ENCODE measurements around the gene COPE.

COPE gene

DNA sequence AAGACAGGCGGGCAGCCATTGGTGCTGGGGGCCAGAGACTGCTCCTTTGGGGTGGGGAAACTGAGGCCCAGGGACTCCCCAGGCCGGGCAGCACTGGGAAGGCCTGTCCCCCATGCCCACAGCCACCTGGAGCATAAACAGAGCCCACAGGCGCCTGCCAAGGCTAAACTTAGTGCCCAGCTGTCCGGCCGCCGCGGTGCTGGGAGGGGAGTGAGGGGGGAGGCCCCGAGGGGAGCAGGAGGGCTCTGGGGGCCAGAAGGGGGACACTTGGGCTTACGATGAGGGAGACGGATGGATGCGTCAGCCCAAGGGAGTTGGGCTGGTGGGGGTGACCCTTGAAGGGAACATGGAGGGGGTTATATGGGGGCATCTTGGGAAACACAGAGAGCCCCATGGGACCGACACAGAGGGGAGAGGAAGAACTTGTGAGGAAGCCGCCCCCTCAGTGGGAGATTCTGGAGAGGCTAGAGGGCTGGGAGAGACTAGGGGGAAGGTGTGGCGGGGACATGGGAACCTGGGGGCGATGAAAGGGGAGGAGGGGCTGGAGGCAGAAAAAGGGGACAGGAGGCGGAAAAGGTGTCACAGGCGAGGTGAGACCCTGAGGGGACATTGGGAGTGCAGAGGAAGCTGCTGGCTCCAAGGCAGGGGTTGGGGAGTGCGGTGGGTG is 25.5 kb downstream of the COPE start:
- TF ChIP-seq, protein P1, sequence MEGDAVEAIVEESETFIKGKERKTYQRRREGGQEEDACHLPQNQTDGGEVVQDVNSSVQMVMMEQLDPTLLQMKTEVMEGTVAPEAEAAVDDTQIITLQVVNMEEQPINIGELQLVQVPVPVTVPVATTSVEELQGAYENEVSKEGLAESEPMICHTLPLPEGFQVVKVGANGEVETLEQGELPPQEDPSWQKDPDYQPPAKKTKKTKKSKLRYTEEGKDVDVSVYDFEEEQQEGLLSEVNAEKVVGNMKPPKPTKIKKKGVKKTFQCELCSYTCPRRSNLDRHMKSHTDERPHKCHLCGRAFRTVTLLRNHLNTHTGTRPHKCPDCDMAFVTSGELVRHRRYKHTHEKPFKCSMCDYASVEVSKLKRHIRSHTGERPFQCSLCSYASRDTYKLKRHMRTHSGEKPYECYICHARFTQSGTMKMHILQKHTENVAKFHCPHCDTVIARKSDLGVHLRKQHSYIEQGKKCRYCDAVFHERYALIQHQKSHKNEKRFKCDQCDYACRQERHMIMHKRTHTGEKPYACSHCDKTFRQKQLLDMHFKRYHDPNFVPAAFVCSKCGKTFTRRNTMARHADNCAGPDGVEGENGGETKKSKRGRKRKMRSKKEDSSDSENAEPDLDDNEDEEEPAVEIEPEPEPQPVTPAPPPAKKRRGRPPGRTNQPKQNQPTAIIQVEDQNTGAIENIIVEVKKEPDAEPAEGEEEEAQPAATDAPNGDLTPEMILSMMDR (IDR thresholded peaks at IDR 0.05; ENCODE audit: low read depth, low read length, missing control alignments) = no peak
- no peak for DNase-seq (ENCODE audit: extremely low read depth, low read depth)
- H3K4me3 ChIP-seq (replicated peaks; ENCODE audit: low read depth, low read length) = no peak overlapping the region

DNA sequence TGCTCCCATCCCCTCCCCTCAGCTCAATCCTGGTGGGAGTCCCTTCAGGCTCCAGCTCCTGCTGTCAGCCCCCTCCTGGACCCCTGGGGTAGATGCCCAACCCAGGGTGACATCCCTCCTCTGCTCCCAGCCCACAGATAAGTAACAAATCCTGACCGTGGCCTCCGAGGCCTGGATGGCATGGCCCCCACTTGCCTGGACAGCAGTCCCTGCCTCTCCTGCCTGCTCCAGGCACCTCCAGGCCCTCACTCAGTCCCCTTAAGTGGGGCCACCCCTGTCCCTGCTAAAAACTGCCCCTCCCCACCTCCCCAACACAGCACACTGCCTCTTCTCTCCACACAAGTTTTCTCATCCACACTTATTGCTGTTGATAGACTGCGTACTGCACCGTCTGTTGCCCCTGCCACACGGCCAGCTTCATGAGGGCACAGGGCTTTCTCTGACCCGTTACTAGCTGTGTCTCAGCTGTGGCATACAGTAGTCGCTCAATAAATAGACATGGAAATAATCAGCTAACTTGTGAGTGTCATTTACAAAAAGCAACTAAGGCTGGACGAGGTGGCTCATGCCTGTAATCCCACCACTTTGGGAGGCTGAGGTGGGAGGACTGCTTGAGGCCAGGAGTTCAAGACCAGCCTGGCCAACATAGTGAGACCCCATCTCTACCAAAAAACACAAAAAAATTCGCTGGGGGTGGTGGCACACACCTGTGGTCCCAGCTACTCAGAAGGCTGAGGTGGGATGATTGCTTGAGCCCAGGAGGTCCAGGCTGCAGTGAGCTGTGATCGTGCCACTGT is 29.0 kb downstream of the COPE start:
- TF ChIP-seq, protein P1 (IDR thresholded peaks at IDR 0.05; ENCODE audit: low read depth, low read length, missing control alignments) = no peak
- no peak overlapping the region for H3K4me3 ChIP-seq (replicated peaks; ENCODE audit: low read depth, low read length)
- DNase-seq (ENCODE audit: extremely low read depth, low read depth) = no peak

DNA sequence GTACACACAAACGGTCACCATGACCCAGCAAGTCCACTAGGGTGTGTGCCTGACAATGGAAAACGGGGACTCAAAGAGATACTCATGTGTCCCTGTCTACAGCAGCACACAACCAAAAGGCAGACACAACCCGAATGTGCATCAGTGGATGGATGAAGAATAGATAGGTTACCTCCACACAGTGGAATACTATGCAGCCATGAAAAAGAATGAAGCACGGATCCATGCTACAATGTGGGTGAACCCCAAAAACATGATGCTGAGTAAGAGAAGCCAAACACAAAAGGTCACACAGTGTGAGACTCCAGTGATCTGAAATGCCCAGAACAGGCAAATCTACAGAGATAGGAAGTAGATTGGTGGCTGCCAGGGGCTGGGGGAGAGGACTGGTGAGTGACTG is 32.2 kb downstream of the COPE start:
- DNase-seq (ENCODE audit: extremely low read depth, low read depth) = no peak
- H3K4me3 ChIP-seq (replicated peaks; ENCODE audit: low read depth, low read length) = no peak overlapping the region
- TF ChIP-seq, protein P1 (IDR thresholded peaks at IDR 0.05; ENCODE audit: low read depth, low read length, missing control alignments) = no peak

DNA sequence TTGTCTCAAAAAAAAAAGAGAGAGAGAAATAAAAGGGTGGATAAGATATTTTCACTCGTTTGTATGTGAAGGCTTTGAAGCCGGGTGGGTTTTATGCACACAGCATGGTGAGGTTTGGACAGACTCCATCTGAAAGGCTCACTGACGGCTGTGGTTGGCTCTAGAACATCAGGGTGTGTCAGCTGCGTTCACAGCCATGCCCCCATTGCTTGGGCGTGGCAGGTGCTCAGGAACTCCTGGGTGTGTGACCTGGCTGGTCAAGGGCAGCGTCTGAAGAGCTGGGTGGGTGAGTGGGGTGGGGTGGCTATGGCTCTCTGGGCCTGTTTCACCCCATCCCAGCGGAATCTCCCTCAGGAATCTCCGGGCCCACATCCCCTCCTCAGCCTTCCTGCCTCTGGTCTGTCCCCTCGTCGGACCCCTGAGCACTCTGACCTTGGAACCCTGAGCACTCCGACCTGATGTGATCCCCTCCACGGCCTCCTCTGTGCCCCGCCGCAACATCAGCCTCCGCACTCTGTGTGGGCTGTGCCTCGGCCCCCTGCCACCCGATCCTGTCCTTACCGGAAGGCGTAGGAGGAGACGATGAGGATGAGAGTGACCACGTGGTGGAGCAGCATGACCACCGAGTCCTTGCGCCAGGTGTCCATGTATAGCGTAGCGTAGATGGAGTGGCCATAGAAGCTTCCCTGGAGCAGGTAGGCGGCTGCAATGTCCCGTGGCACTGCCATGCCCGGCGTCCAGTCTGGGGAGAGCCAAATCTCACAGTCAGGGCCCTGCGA is 35.5 kb downstream of the COPE start:
- H3K4me3 ChIP-seq (replicated peaks; ENCODE audit: low read depth, low read length) = no peak overlapping the region
- TF ChIP-seq, protein P1 (IDR thresholded peaks at IDR 0.05; ENCODE audit: low read depth, low read length, missing control alignments) = no peak
- DNase-seq (ENCODE audit: extremely low read depth, low read depth) = no peak

DNA sequence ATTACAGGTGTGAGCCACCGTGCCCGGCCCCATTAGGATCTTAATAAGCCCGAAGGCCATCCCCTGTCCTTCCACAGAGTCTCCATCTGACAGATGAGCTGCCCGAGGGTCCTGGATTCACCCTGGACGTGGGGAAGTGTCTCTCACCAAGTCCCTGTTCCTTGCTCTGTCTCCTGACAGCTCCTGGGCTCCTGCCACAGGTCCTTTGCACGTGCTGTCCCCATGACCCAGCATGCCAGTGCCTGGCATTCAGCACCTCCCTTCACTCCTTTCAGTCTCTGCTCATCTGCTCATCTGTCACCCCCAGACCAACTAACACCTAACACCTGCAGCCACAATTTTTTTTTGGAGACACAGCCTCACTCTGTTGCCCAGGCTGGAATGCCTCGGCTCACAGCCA is 37.7 kb downstream of the COPE start:
- no peak for DNase-seq (ENCODE audit: extremely low read depth, low read depth)
- H3K4me3 ChIP-seq (replicated peaks; ENCODE audit: low read depth, low read length) = no peak overlapping the region
- TF ChIP-seq, protein P1 (IDR thresholded peaks at IDR 0.05; ENCODE audit: low read depth, low read length, missing control alignments) = no peak

DNA sequence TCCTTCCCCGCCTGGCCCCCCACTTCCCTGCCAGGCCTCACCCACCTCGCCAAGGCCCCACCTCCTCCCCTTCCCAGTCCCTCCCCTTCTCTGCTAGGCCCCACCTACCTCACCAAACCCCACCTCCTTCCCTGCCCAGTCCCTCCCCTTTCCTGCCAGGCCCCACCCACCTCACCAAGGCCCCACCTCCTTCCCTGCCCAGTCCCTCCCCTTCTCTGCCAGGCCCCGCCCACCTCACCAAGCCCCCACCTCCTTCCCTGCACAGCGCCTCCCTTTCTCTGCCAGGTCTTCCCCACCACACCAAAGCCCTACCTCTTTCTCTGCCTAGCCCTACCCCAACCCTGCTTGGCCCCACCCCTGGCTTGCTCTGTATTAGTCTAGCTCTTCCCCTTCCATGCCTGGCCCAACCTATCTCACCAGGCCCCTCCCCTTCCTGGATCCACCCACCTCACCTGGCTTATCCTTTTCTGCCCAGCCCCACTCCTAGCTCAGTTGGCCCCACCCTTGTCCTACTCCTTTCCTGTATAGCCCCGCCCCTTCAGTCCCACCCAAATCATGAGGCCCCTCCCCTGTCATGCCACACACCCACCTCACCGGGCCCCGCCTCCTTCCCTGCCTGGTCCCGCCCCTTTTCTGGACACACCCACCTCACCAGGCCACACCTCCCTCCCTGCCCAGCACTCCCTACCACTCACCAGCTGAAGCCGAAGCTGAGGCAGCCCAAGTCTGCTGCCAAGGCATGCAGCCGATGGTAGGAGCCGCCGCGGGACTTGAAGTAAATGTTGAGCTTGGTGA is 39.4 kb downstream of the COPE start:
- DNase-seq (ENCODE audit: extremely low read depth, low read depth) = no peak
- TF ChIP-seq, protein P1 (IDR thresholded peaks at IDR 0.05; ENCODE audit: low read depth, low read length, missing control alignments) = no peak
- no peak overlapping the region for H3K4me3 ChIP-seq (replicated peaks; ENCODE audit: low read depth, low read length)

Measured in HFF-Myc (cell line).